IPS-20b (cell line): ENCODE data around the gene GID8.

Source experiments
- H3K27ac ChIP-seq: one replicate; pipeline ENCODE4 v1.5.1; 2013; ENCODE audit warnings: low read length
- H3K27me3 ChIP-seq: 2 replicates; pipeline ENCODE4 v1.6.1; 2013; ENCODE audit warnings: mild to moderate bottlenecking, low read length, inconsistent platforms; ENCODE audit not compliant: insufficient read depth
- H3K36me3 ChIP-seq: 2 replicates; pipeline ENCODE4 v1.6.1; 2013; ENCODE audit warnings: low read depth, mild to moderate bottlenecking, inconsistent platforms, low read length, moderate library complexity; ENCODE audit not compliant: insufficient read depth
- H3K4me1 ChIP-seq: 2 replicates; pipeline ENCODE4 v1.6.1; 2013; ENCODE audit warnings: mild to moderate bottlenecking, control low read depth, inconsistent platforms, low read length, moderate library complexity; ENCODE audit not compliant: insufficient read depth
- H3K4me3 ChIP-seq: 2 replicates; pipeline ENCODE4 v1.5.1; 2013; ENCODE audit warnings: mild to moderate bottlenecking, low read length, inconsistent platforms
- H3K9ac ChIP-seq: 2 replicates; pipeline ENCODE4 v1.6.1; 2013; ENCODE audit warnings: low read depth, mild to moderate bottlenecking, inconsistent platforms, low read length, moderate library complexity
- H3K9me3 ChIP-seq: 2 replicates; pipeline ENCODE4 v1.6.1; 2013; ENCODE audit warnings: mild to moderate bottlenecking, low read depth, low read length, inconsistent platforms; ENCODE audit not compliant: insufficient read depth

Gene GID8

GRCh38 chr20:62980380-62980960 is 42.5 kb downstream of the GID8 start:
- H3K4me3 ChIP-seq, result no peak overlapping the region
- H3K27me3 ChIP-seq, result peaks cover 33% of the 10 kb centered on the region
- H3K9ac ChIP-seq, result no peak overlapping the region
- peaks cover 6% of the 10 kb centered on the region; the same call in 1 of the 2 replicates for H3K4me1 ChIP-seq
- no peaks in the 10 kb centered on the region for H3K36me3 ChIP-seq
- no peaks in the 10 kb centered on the region for H3K9me3 ChIP-seq
- no peak overlapping the region for H3K27ac ChIP-seq

DNA sequence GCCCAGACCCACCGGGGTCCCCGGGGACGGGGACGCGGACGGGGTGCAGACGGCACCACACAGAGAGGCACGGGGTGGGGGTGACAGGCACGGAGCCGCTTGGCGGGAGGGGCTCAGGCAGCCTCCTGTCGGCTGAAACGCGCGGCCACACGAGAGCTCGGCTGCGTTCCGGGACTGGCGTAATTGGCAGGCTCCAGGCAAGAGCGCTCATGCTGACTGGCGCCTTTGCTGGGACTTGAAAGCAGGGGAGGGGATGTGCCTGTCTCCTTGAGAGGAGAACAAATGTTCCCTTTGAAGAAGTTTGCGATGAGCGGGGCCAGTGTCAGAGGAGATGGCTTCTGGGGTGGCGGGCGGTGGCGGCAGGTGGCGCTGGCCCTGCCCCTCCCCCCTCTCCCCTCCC is 43.0 kb downstream of the GID8 start:
- Histone ChIP-seq H3K27ac (no peak overlapping the region), H3K9ac (no peak overlapping the region), H3K36me3 (no peaks in the 10 kb centered on the region), H3K4me1 (peaks cover 6% of the 10 kb centered on the region; the same call in 1 of the 2 replicates), H3K4me3 (no peak overlapping the region), H3K27me3 (peaks cover 28% of the 10 kb centered on the region), H3K9me3 (no peaks in the 10 kb centered on the region)

- peaks cover 6% of the 10 kb centered on the region; the same call in 1 of the 2 replicates for H3K4me1 ChIP-seq
- no peak overlapping the region for H3K27ac ChIP-seq
- peaks cover 18% of the 10 kb centered on the region for H3K27me3 ChIP-seq
These were observed 44.5 kb downstream of the GID8 start for GRCh38 chr20:62982124-62983075.

DNA sequence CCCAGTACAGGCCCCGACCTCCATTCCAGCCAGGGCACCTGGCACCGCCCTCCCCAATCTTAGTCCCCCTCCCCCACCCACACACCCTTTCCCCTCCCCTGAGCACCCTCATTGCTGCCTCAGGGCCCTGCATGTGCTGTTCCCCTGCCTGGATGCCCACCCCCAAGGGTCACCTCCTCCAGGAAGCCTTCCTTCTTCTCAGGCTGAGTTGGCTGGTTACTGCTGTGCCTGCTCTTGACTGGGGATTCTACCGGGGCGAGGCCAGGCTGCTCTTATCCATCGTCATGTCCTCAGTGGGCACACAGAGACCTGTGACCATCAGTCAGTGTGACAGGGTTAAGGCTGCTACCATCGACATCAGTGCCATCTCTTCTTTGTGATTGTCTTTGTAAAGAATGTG is 45.3 kb downstream of the GID8 start:
- H3K36me3 ChIP-seq, result no peaks in the 10 kb centered on the region
- no peak overlapping the region for H3K9ac ChIP-seq
- no peak overlapping the region for H3K27ac ChIP-seq
- H3K9me3 ChIP-seq, result no peaks in the 10 kb centered on the region
- H3K4me3 ChIP-seq, result no peak overlapping the region
- peaks cover 6% of the 10 kb centered on the region; the same call in 1 of the 2 replicates for H3K4me1 ChIP-seq
- peaks cover 18% of the 10 kb centered on the region for H3K27me3 ChIP-seq

More at GRCh38 chr20:62982124-62983075, 44.5 kb downstream of the GID8 start:
- H3K9ac ChIP-seq, result no peak overlapping the region
- H3K9me3 ChIP-seq, result no peaks in the 10 kb centered on the region
- no peak overlapping the region for H3K4me3 ChIP-seq
- H3K36me3 ChIP-seq, result no peaks in the 10 kb centered on the region

DNA sequence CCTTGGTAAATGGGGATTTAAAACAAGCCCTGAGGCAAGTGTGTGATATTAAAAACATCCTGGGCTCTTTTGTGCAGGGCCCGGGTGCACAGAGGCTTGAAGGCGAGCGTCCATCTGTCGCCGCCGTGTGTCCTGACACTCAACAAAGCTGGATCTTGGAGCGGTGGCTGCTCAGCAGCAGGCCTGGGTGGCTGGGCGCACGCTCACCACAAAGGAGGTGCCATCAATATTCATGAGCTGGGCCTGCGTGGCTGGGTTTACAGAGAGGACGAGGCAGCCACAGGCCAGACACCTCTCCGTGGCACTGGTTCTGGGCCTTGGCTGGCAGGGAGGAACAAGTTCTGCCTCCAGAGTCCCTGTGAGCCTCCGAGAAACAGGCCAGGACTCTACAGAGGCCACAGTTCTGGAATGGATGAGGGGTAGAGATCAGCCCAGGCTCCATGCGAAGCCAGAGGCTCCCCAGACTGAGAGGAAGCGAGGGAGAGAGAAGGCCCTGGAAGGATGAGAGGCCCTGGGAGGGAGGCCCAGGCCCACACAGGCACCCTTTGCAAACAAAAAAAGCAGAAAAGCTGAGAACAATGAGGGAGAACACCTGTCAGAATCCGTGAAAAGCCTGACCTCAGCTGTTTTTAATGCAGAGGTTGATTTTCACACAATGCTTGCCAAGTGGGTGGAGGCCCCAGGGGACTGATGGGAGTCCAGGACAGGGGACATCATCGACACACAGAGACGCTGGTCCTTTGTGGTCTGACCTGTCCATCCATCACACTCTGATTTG is 46.9 kb downstream of the GID8 start:
- Histone ChIP-seq H3K9ac (no peak overlapping the region), H3K27me3 (peaks cover 8% of the 10 kb centered on the region), H3K27ac (no peak overlapping the region), H3K36me3 (no peaks in the 10 kb centered on the region), H3K4me3 (no peak overlapping the region), H3K9me3 (no peaks in the 10 kb centered on the region), H3K4me1 (peaks cover 3% of the 10 kb centered on the region; the same call in 1 of the 2 replicates)

GRCh38 chr20:62985444-62985778 is 47.5 kb downstream of the GID8 start:
- Histone ChIP-seq H3K4me3 (no peak overlapping the region), H3K9ac (no peak overlapping the region), H3K36me3 (no peaks in the 10 kb centered on the region), H3K4me1 (peaks cover 3% of the 10 kb centered on the region; the same call in 1 of the 2 replicates), H3K9me3 (no peaks in the 10 kb centered on the region), H3K27me3 (peaks cover 2% of the 10 kb centered on the region), H3K27ac (no peak overlapping the region)

- H3K9ac ChIP-seq, result no peak overlapping the region
- no peak overlapping the region for H3K27ac ChIP-seq
- no peak overlapping the region for H3K4me3 ChIP-seq
- H3K4me1 ChIP-seq, result peaks cover 3% of the 10 kb centered on the region; the same call in 1 of the 2 replicates
- H3K9me3 ChIP-seq, result no peaks in the 10 kb centered on the region
- H3K36me3 ChIP-seq, result no peaks in the 10 kb centered on the region
- no peaks in the 10 kb centered on the region; the same call in 1 of the 2 replicates for H3K27me3 ChIP-seq
These were observed 48.4 kb downstream of the GID8 start for GRCh38 chr20:62986257-62986800.

DNA sequence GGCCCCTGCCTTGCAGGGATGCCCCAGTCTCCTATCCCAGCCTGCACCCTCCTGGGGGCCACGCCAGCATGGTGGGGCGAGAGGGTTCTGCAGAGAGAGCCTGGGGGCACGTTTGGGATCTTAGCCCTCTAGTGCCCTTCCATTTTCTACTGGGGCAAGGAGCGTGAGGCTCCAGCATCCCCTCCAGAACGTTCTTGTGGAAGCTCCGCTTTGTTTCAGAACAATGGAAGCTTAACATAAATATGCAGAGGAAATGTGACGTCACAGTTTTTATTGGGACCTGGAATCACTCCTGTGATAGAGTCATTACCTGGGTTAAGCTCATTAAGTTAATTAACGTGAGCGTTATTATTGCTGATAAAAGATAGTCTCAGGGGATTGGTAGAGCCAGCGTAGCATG is 49.2 kb downstream of the GID8 start:
- Histone ChIP-seq H3K4me1 (peaks cover 3% of the 10 kb centered on the region; the same call in 1 of the 2 replicates), H3K36me3 (no peaks in the 10 kb centered on the region), H3K27ac (no peak overlapping the region), H3K9ac (no peak overlapping the region), H3K4me3 (no peak overlapping the region), H3K9me3 (no peaks in the 10 kb centered on the region), H3K27me3 (no peaks in the 10 kb centered on the region; the same call in 1 of the 2 replicates)

DNA sequence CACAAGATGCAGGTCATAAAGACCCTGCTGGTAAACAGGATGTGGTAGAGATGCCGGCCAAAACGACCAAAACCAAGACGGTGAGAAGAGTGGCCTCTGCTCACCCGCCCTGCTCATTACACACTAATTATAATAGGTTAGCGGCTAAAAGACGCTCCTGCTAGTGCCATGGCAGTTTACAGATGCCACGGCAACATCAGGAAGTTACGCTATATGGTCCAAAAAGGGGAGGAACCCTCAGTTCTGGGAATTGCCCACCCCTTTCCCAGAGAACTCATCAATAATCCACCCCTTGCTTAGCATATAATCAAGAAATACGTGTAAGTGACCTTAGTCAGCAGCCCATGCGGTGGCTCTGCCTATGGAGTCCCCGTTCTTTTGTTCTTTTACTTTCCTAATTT is 51.3 kb downstream of the GID8 start:
- Histone ChIP-seq H3K9ac (no peak overlapping the region), H3K4me3 (no peak overlapping the region), H3K36me3 (no peaks in the 10 kb centered on the region), H3K9me3 (no peaks in the 10 kb centered on the region), H3K27me3 (peaks cover under 1% of the 10 kb centered on the region), H3K4me1 (no peaks in the 10 kb centered on the region), H3K27ac (no peak overlapping the region)

- H3K4me3 ChIP-seq, result no peak overlapping the region
- H3K36me3 ChIP-seq, result no peaks in the 10 kb centered on the region
- no peaks in the 10 kb centered on the region for H3K9me3 ChIP-seq
- no peak overlapping the region for H3K27ac ChIP-seq
- peaks cover under 1% of the 10 kb centered on the region; the same call in 1 of the 2 replicates for H3K4me1 ChIP-seq
- peaks cover 5% of the 10 kb centered on the region for H3K27me3 ChIP-seq
- H3K9ac ChIP-seq, result no peak overlapping the region
These were observed 52.4 kb downstream of the GID8 start for GRCh38 chr20:62990306-62990825.

- H3K27me3 ChIP-seq, result peaks cover 7% of the 10 kb centered on the region
These were observed 53.4 kb downstream of the GID8 start for GRCh38 chr20:62991196-62991807.

More at GRCh38 chr20:62991196-62991807, 53.4 kb downstream of the GID8 start:
- Histone ChIP-seq H3K36me3 (no peaks in the 10 kb centered on the region), H3K9me3 (no peaks in the 10 kb centered on the region), H3K4me1 (peaks cover 3% of the 10 kb centered on the region; the same call in 1 of the 2 replicates), H3K9ac (no peak overlapping the region), H3K27ac (no peak overlapping the region), H3K4me3 (no peak overlapping the region)
